ENCODE measurements around the gene OTOA.
"Not testable (repeated sequence)": the region's sequence is repeated elsewhere in the genome, so short reads cannot be mapped to it uniquely, and the experiment has no call there.

OTOA gene

DNA sequence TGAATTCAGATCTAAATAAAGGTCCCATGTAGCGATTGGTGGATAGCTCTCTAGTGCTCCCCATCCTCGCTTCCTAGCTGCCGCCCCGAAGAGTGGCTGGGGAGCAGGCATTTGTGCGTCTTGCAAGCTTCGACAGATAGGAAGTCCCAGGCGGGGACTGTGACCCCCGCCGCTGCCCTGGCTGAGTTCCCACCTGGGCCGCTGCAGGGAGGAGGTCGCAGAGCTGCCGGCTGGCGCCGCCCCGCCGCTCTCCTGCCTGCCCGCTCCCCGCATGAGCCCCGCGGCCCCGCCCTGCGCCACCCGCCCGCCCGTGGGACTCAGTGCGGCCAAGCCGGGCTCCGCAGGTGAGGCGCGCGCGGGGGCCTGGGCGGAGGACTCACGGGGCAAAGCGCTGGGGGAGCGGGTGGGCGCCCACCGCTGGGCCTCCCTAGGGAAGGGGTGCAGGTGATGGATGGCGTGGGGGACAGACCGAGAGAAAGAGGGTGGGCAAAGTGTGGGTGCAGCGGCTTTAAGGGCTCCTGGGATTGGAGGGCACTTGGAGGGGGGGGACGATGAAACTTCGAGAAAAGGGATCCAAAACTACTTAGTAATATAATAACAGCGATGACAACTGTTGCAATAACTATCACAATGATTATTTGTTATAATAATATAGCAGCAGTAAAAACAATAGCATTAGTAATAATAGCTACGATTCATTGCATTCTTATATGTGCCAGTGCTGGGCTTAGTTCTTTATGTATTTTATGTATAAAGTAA is at the start of gene OTOA:
TSS of gene OTOA (plus strand) at position 80 of the 759 bp plus-strand sequence. CDS start 14,547 bp downstream, outside the sequence.
- no peak for DNase-seq (ENCODE audit: low read depth)

DNA sequence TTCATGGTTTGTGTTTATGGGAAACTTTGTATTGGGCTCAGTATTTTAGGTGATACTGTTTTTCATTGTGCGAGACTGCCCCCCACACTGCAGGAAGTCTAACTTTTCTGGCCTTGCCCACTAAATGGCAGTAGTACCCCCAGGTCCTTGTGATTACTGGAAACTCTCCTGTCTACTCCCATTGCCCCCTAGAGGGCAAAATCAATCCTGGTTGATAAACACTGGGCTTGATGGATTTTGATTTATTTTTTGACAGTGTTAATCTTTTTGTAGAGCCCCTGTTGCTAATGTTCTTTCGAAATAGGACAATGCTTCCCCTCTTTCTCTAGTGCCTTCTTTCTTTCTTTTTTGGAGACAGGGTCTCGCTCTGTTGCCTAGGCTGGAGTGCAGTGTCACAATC is 48.9 kb upstream of the OTOA start:
- no peak for DNase-seq (ENCODE audit: low read depth)

DNA sequence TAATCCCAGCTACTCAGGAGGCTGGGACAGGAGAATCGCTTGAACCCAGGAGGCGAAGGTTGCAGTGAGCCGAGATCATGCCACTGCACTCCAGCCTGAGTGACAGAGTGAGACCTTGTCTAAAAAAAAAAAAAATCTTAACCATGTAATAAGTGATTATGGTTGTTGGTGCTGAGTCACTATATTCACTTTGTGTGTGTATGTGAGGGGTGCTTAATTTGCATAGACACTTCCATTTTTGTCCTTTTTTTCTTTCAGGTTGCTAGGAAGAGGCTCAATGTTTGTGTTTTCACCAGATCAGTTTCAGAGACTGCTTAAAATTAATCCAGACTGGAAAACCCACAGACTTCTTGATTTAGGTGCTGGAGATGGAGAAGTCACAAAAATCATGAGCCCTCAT is 46.2 kb upstream of the OTOA start:
- no peak for DNase-seq (ENCODE audit: low read depth)

DNA sequence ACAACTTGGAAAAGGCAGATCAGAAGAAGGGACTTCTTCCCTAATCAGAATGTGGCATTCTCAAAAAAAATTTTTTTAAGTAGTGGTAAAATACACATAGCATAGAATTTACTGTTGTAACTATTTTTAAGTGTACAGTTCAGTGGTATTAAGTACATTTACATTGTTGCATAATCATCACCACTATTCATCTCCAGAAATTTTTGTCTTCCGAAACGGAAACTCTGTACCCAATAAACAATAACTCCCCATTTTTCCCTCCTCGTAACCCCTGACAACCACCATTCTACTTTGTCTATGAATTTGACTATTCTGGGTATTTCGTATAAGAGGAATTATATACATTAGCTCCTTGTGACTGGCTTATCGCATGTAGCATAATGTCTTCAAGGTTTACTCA is 45.5 kb upstream of the OTOA start:
- DNase-seq (ENCODE audit: low read depth): no peak

DNA sequence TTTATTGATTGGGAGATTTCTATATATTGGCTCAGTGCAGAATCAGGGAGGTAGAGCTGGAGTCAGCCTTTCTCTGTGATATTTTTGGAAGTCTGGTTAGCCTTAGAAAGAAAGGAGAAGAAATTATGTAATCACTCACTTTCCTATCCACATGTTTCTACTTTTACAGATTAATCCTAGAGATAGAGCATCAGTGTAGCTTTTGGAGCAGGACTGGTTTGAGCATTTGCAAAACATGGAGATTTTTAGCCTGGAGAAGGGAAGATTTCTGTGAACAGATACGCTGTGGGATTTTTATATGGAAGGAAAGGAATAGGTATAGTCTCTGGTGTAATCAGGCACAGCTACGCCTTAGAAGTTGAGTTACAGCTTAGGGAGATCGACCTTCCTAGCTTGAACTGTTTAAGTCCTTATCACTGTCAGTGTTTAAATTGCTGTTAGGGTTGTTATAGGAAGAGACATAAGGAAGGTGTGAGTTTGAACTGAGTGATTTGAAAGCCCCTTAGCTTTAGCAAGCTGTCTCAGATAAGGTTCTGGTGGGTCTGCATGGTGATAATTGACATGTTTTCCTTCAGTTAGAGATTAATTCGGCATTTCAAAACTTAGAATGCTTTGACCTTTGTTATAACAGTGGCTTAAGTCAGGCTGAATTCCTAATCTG is 43.9 kb upstream of the OTOA start:
- no peak for DNase-seq (ENCODE audit: low read depth)

- DNase-seq (ENCODE audit: low read depth): no peak
Measured at GRCh38 chr16:21620592-21620991, 43.2 kb upstream of the OTOA start.

DNA sequence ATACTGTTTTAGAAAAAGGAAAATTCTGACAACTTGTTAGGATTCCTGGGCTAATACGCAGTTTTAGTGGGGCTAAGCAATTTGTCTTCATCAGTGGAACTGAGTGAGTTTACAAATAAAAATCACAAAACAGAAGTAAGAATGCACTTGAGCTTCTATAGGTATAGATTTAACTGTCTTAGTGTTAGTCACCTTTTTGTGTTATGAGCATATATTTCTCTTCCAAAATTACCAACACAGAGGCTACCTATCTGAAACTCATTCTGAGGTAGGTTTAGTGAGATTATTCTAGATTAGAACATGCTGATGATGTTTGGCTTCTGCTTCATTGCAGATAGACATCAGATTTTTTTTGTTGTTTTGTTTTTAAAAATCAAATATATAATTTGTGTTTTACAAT is 41.2 kb upstream of the OTOA start:
- no peak for DNase-seq (ENCODE audit: low read depth)

DNA sequence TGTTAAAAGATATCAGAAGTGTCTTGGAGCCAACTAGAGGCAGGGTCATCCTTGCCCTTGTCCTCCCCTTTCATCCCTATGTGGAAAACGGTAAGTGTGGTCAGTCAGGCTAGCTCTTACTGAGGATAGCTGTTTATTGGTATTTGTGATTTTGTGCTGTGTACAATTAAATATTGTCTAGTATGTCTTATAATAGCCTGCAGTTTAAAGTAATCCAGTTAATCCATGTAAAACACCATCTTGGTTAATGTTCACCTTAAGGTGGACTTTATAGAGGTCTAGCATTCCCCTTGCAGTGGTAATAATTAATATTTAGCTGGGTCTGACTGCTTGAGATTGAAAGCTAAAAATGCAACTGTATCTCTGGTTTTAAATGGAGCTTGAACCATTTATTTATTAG is 38.7 kb upstream of the OTOA start:
- no peak for DNase-seq (ENCODE audit: low read depth)

GRCh38 chr16:21626659-21627277 is 37.0 kb upstream of the OTOA start:
- DNase-seq (ENCODE audit: low read depth): peak; percentile 96

DNA sequence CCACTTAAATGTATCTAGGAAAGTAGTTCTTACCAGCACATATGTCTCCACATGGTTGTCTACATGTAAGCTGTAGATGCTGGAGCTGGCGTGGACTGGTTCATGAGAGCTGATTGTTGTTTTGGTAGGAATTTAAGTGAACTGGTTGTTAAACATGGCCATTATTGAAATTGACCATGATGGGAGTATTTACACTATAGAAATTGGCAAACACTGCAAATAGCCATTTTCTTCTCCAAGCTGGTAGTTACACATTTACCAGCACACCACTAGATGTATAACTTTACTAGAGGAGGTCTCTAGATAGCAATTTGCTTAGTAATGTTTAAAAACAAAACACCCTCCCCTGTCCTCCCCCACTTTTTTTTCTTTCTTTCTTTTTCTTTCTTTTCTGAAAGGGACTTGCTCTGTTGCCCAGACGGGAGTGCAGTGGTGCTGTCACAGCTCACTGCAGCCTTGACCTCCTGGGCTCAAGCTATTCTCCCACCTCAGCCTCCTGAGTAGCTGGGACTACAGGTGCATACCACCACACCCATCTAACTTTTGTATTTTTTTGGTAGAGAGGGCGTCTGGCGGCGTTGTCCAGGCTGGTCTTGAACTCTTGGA is 35.5 kb upstream of the OTOA start:
- DNase-seq (ENCODE audit: low read depth): no peak

DNA sequence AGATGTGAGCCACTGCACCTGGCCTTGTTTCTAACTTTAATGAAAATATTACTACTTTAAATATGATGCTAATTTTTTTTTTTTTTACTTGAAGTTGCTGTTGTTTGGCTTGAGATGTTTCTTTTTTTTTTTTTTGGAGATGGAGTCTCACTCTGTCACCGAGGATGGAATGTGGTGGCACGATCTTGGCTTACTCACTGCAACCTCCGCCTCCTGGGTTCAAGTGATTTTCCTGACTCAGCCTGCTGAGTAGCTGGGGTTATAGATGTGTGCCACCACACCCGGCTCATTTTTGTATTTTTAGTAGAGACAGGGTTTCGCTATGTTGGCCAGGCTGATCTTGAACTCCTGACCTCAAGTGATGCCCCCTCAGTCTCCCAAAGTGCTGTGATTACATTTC is 35.0 kb upstream of the OTOA start:
- peak; percentile 83 for DNase-seq (ENCODE audit: low read depth)

DNA sequence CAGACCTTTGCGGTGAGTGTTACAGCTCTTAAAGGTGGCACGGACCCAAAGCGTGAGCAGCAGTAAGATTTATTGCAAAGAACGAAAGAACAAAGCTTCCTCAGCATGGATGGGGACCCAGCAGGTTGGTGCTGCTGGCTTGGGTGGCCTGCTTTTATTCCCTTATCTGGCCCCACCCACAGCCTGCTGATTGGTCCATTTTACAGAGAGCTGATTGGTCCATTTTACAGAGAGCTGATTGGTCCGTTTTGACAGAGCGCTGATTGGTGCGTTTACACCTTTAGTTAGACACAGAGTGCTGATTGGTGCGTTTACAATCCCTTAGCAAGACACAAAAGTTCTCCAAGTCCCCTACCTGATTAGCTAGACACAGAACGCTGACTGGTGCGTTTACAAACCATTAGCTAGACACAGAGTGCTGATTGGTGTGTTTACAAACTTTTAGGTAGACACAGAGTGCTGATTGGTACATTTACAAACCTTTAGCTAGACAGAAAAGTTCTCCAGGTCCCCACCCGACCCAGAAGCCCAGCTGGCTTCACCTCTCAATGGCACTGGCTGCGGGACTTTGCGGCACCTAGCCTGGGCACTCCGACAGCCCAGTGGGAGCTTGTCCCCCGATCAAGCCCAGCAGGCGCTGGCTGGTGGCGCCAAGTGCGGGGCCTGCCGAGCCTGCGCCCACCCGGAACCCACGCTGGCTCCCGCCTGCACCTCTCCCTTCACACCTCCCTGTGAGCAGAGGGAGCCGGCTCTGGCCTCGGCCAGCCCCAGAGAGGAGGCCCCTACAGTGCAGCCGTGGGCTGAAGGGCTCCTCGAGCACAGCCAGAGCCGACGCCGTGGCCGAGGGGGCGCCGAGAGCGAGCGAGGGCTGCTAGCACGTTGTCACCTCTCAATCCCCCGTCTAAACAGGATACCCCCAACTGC is 33.9 kb upstream of the OTOA start:
- DNase-seq (ENCODE audit: low read depth): not testable (repeated sequence)

GRCh38 chr16:21630866-21631265 is 32.9 kb upstream of the OTOA start:
- DNase-seq (ENCODE audit: low read depth): not testable (repeated sequence)

- not testable (repeated sequence) for DNase-seq (ENCODE audit: low read depth)
Measured at GRCh38 chr16:21631376-21631775, 32.4 kb upstream of the OTOA start.

GRCh38 chr16:21631951-21632575 is 31.7 kb upstream of the OTOA start:
- not testable (repeated sequence) for DNase-seq (ENCODE audit: low read depth)

DNA sequence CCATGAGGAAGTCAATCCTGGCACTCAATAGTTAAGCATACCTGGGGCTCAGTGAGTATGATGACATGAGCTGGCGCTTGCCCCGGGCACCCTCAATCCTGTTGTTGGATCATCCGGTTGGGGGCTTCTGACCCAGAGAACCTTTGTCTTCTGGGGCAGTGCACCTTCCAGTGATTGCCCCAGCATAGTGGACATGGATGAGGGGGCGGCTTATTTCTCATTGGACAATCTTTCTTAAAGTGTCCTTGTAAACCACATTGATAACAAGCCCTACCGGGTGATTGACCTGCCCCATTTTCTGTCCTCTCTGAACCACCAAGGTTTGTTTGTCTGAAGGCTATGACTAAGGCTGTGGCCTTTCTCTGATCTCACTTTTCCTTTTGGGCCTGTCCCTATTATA is 29.6 kb upstream of the OTOA start:
- DNase-seq (ENCODE audit: low read depth): no peak

DNA sequence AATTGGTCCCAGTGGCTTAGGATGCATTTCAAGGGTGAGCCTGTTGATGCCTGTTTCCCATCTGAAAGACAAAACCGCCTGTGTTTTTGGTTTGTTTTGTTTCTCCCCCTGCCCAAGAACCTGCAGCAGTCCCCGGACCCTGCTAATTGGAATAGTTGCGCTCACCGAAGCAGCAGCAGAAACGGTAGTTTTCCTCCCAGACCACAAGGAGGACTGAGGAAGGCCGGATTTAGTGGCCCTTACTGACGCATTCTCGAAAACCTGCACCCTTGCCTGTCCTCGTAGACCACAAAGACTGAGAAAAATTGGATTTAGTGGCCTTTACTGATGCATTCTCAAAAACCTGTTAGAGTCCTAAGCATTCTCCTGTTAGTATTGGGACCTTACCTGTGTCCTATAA is 28.1 kb upstream of the OTOA start:
- not testable (repeated sequence) for DNase-seq (ENCODE audit: low read depth)

GRCh38 chr16:21637032-21637968 is 26.5 kb upstream of the OTOA start:
- DNase-seq (ENCODE audit: low read depth): no peak

DNA sequence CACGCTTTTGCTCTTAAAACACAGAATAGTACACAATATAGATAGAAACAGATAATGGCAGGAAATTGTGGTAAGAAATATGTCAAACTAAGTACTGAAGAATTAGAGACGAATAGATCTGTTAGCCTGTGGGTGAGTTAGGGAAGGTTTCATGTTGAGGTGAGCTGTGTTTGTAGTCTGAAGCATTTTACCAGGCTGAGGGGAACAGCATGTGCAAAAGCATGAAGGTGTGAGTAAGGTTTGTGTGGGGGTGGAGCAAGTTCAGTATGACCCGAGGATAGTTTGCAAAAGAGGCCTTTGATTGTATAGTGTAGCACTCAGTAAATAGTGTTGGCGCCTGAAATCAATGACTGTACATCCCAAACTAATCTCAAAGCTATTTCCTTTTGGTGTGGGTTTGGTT is 25.2 kb upstream of the OTOA start:
- peak; percentile 56 for DNase-seq (ENCODE audit: low read depth)

GRCh38 chr16:21639493-21639892 is 24.3 kb upstream of the OTOA start:
- no peak for DNase-seq (ENCODE audit: low read depth)

Data from EH (cell line).